Measurements from ENCODE around the gene STRAP. TPM values are rescaled to one million over a fixed set of nuclear protein-coding genes. Genes with fewer than 3 reads are reported as not detected.

Gene STRAP
- total and polyA plus RNA-seq, 10 of the 15 experiments (the other 5 are each of a cell fraction or from before 2014, with no cell fraction given) = 64.3 to 281 (median 119) TPM

GRCh38 chr12:15842108-15842507 lies 40.1 kb upstream of the STRAP start:
- Histone ChIP-seq H3K4me1 (ENCODE audit: control insufficient read depth, insufficient read depth, low read length) (no peaks in the 10 kb centered on the region), H3K36me3 (ENCODE audit: control insufficient read depth in 2 of 2, insufficient read depth in 2 of 2, low read length in 1 of 2) (no peaks in the 10 kb centered on the region), H3K27ac (ENCODE audit: control insufficient read depth, insufficient read depth) (no peak overlapping the region), H3K79me2 (ENCODE audit: control insufficient read depth, insufficient read depth, low read length) (no peaks in the 10 kb centered on the region), H3K9me3 (replicated peaks; ENCODE audit: control insufficient read depth, insufficient read depth, low read length) (no peaks in the 10 kb centered on the region), H3K4me2 (ENCODE audit: control insufficient read depth, insufficient read depth) (no peak overlapping the region), H2AFZ (ENCODE audit: control insufficient read depth, low read depth, low read length) (no peak overlapping the region), H3K4me3 (no peak overlapping the region), H4K20me1 (ENCODE audit: control insufficient read depth, insufficient read depth) (no peaks in the 10 kb centered on the region), H3K27me3 (replicated peaks in 1 of 2; ENCODE audit: control insufficient read depth in 2 of 2, insufficient read depth in 2 of 2, low read length in 1 of 2) (no peaks in the 10 kb centered on the region; a peak in 1 of 4 replicates), H3K9ac (ENCODE audit: control insufficient read depth, insufficient read depth, low read length) (no peak overlapping the region)
- ChIA-PET CTCF (interaction anchor here (1.0 to 19.2 kb wide), 4 partner anchors 11 to 254 kb away, joined by 4 to 478 read pairs (median 8); no protein-coding TSS in a partner anchor), POLR2A (no interaction called here), SMC1A (ENCODE audit: uncharacterized antibody, unreplicated experiment) (interaction anchor here (1.2 to 17.7 kb wide), 3 partner anchors 11 to 253 kb away, joined by 3 to 466 read pairs (median 4); no protein-coding TSS in a partner anchor), RAD21 (ENCODE audit: unreplicated experiment) (interaction anchor here (1.3 kb wide), 1 partner anchor 255 kb away, joined by 3 read pairs; no protein-coding TSS in a partner anchor)
- WGBS (ENCODE audit: insufficient coverage, insufficient replicate concordance, low lambda C conversion rate, missing lambda C conversion rate) = 82% methylated on average over 3 of the region's 3 CpGs
- FAIRE-seq (no peak), ATAC-seq (no peak), DNase-seq (ENCODE audit: low read depth, low spot score) (no peak)
- TF ChIP-seq PAX5 (IDR thresholded peaks at IDR 0.05; ENCODE audit: borderline replicate concordance, low read depth, low read length) (no peak), STAT3 (IDR thresholded peaks at IDR 0.05; ENCODE audit: low read depth, low read length) (no peak), ATF7 (IDR thresholded peaks at IDR 0.05; ENCODE audit: low read depth) (no peak), POLR2A (IDR thresholded peaks at IDR 0.05; ENCODE audit: low read depth, low read length) (no peak), SMAD5 (IDR thresholded peaks at IDR 0.05; ENCODE audit: low read depth) (no peak), CBFB (IDR thresholded peaks at IDR 0.05; ENCODE audit: low read depth) (no peak)
- intact Hi-C loops (cut with micrococcal nuclease; ENCODE audit: unreplicated experiment) (no loop called here), in situ Hi-C loops (cut with MboI) (no loop called here)
- BruUV-seq (replicated peaks) = no TSS peak

- no peak for TF ChIP-seq HDAC6 (IDR thresholded peaks at IDR 0.05; ENCODE audit: unreplicated experiment)
- TF ChIP-seq NR2C2 (IDR thresholded peaks at IDR 0.05; ENCODE audit: borderline replicate concordance, control insufficient read depth, insufficient read length, low read depth) = no peak
- no peak for TF ChIP-seq TCF12 (IDR thresholded peaks at IDR 0.05; ENCODE audit: low read depth, low read length)
- no peak for TF ChIP-seq PAX5 (IDR thresholded peaks at IDR 0.05; ENCODE audit: borderline replicate concordance, low read depth, low read length)
- no peak for TF ChIP-seq PML (IDR thresholded peaks at IDR 0.05; ENCODE audit: low read length)
- TF ChIP-seq MLLT1 (IDR thresholded peaks at IDR 0.05) = no peak
- no peak for TF ChIP-seq IRF5 (IDR thresholded peaks at IDR 0.05; ENCODE audit: borderline replicate concordance)
- TF ChIP-seq POLR2A (IDR thresholded peaks at IDR 0.05; ENCODE audit: low read depth, low read length) = no peak
- Histone ChIP-seq H3K4me1 (ENCODE audit: control insufficient read depth, insufficient read depth, low read length) (no peaks in the 10 kb centered on the region), H3K9me3 (replicated peaks; ENCODE audit: control insufficient read depth, insufficient read depth, low read length) (no peaks in the 10 kb centered on the region), H4K20me1 (ENCODE audit: control insufficient read depth, insufficient read depth) (no peaks in the 10 kb centered on the region), H3K9ac (ENCODE audit: control insufficient read depth, insufficient read depth, low read length) (no peak overlapping the region), H3K36me3 (ENCODE audit: control insufficient read depth in 2 of 2, insufficient read depth in 2 of 2, low read length in 1 of 2) (no peaks in the 10 kb centered on the region), H3K79me2 (ENCODE audit: control insufficient read depth, insufficient read depth, low read length) (no peaks in the 10 kb centered on the region), H3K27ac (ENCODE audit: control insufficient read depth, insufficient read depth) (no peak overlapping the region), H2AFZ (ENCODE audit: control insufficient read depth, low read depth, low read length) (no peak overlapping the region), H3K27me3 (replicated peaks in 1 of 2; ENCODE audit: control insufficient read depth in 2 of 2, insufficient read depth in 2 of 2, low read length in 1 of 2) (no peaks in the 10 kb centered on the region; a peak in 1 of 4 replicates), H3K4me3 (no peak overlapping the region), H3K4me2 (ENCODE audit: control insufficient read depth, insufficient read depth) (no peak overlapping the region)
- intact Hi-C loops (cut with micrococcal nuclease; ENCODE audit: unreplicated experiment) = no loop called here
- FAIRE-seq (no peak), DNase-seq (ENCODE audit: low read depth, low spot score) (no peak), ATAC-seq (no peak)
- no TSS peak for BruUV-seq (replicated peaks)
- POLR2A ChIA-PET = interaction anchor here (1.4 kb wide), 1 partner anchor 58 kb away, joined by 3 read pairs; the partner anchor contains the start of gene EPS8
- 36% methylated on average over 2 of the region's 2 CpGs for WGBS (ENCODE audit: insufficient coverage, insufficient replicate concordance, low lambda C conversion rate, missing lambda C conversion rate)
- in situ Hi-C loops (cut with MboI) = no loop called here
- RAD21 ChIA-PET (ENCODE audit: unreplicated experiment) = interaction anchor here (1.2 to 3.5 kb wide), 9 partner anchors 9 to 263 kb away, joined by 3 to 21 read pairs (median 4); partner anchors contain the start of gene EPS8
- CTCF ChIA-PET = interaction anchor here (0.7 to 19.2 kb wide), 11 partner anchors 8 to 572 kb away, joined by 3 to 478 read pairs (median 7); no protein-coding TSS in a partner anchor
- SMC1A ChIA-PET (ENCODE audit: uncharacterized antibody, unreplicated experiment) = interaction anchor here (0.8 to 17.7 kb wide), 16 partner anchors 8 to 317 kb away, joined by 3 to 466 read pairs (median 4); partner anchors contain the start of gene DERA
Measured at GRCh38 chr12:15846887-15847286, 35.3 kb upstream of the STRAP start.

Measured in GM12878 (cell line).